Bronchial epithelial cell (primary cell): ENCODE data around the gene CROT. TPM values are rescaled to one million over a fixed set of nuclear protein-coding genes. Genes with fewer than 3 reads are reported as not detected.

Experiments
- DNase-seq: peaks from one replicate; pipeline ENCODE4 v3.0.0-alpha.2; 2010; ENCODE audit warnings: low read depth
- FAIRE-seq: peaks from 2 replicates; lab custom pipeline; 2011; peaks lifted over from hg19 to GRCh38; lab: Jason Lieb, UNC
- H3K27me3 ChIP-seq: 2 replicates; pipeline ENCODE4 v1.5.1; 2011; ENCODE audit warnings: low read length; ENCODE audit not compliant: control insufficient read depth, insufficient read depth
- H3K36me3 ChIP-seq: 2 replicates; pipeline ENCODE4 v1.5.1; 2011; ENCODE audit warnings: low read length; ENCODE audit not compliant: control insufficient read depth, insufficient read depth
- H3K4me3 ChIP-seq: 2 replicates; pipeline ENCODE4 v1.5.1; 2011; ENCODE audit warnings: mild to moderate bottlenecking, low read depth, low read length, control low read depth
- total RNA-seq: library from RNA; depleted of rRNA; stranded (reverse); fragments of >200 nt; gene quantifications from 2 replicates; pipeline ENCODE4 v1.2.1, GENCODE V29; 2014
- TF ChIP-seq, protein P1 (sequence below): IDR thresholded peaks from 2 replicates; pipeline ENCODE4 v1.5.1; 2011; ENCODE audit warnings: mild to moderate bottlenecking, moderate library complexity, low read length, control low read depth, inconsistent platforms; ENCODE audit not compliant: insufficient read depth, severe bottlenecking

The CROT gene
- total RNA-seq, 1 donor from 2014 or later, result 12.9 TPM

DNA sequence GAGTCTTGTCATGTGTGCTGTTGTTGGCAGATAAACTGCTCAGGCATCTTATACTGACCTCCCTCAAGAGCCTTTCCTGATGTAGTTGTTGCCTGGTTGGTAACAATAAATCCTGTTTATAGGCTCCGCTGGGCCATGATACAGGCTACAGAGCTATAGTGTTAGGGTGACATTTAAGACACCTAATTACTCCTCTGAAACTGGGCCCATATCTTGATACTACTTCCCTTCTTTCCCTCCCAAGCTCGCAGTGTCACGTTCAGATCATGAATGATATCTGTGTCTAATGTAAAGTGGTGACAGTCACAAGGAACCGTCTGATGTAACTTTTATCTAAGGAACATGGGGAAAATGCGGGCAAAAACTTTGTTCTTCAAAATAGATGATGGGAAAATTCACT, 35.4 kb downstream of the CROT start:
- Histone ChIP-seq H3K27me3 (no peaks in the 10 kb centered on the region), H3K36me3 (peaks cover 6% of the 10 kb centered on the region), H3K4me3 (no peak overlapping the region)
- FAIRE-seq (no peak), DNase-seq (no peak)
- TF ChIP-seq, protein P1, sequence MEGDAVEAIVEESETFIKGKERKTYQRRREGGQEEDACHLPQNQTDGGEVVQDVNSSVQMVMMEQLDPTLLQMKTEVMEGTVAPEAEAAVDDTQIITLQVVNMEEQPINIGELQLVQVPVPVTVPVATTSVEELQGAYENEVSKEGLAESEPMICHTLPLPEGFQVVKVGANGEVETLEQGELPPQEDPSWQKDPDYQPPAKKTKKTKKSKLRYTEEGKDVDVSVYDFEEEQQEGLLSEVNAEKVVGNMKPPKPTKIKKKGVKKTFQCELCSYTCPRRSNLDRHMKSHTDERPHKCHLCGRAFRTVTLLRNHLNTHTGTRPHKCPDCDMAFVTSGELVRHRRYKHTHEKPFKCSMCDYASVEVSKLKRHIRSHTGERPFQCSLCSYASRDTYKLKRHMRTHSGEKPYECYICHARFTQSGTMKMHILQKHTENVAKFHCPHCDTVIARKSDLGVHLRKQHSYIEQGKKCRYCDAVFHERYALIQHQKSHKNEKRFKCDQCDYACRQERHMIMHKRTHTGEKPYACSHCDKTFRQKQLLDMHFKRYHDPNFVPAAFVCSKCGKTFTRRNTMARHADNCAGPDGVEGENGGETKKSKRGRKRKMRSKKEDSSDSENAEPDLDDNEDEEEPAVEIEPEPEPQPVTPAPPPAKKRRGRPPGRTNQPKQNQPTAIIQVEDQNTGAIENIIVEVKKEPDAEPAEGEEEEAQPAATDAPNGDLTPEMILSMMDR, result no peak

DNA sequence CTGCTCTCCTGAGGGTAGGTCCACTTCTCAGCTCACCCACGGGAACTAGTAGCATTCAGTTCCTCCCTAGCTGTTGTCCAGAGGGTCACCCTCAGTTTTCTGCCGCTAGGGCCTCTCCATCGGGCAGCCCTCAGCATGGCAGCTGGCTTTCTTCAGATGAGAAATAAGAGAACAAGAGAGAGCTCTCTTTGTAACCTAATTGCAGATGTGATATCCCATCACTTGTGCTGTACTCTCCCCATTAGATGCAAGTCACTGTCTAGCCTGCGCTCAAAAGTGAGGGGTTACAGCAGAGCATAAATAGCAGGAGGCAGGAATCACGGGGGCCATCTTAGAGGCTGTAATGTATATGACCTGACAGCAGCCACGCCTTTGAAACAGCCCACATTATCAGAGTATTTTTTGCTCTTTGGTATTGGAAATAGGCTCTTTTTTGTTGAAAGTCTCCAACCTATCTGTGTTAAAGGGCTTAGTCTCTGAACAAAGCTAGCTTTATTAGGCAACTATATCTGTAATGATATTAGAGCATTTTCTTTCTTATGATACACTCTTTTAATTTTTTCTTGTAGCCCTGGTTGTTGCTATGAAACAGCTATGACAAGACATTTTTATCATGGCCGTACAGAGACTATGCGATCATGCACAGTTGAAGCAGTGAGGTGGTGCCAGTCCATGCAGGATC, 45.7 kb downstream of the CROT start:
- Histone ChIP-seq H3K36me3 (peaks cover 17% of the 10 kb centered on the region), H3K4me3 (no peak overlapping the region), H3K27me3 (no peaks in the 10 kb centered on the region)
- TF ChIP-seq, protein P1, result no peak
- FAIRE-seq, result no peak
- DNase-seq, result no peak

DNA sequence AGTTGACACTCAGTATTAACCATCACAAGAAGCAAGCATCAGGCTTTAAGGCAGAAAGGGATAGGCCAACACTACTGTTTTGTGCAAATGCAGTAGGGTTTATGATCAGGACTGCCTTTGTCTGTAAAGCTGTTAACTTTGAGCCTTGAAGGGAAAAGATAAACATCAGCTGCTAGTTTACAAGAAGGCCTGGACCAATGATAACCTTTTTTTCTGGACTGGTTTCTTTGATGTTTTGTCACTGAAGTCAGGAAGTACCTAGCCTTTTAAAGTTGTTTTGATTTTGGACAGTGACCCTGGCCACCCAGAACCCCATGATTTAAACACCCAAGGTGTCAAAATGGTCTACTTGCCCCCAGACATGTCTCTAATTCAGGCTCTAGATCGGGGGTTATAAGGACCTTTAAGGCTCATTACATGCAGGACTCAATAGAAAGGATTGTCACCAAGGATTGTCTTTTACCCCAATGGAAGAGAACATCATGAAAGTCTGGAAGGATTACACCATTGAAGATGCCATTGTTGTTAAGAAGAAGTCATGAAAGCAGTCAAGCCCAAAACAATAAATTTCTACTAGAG, 50.1 kb downstream of the CROT start:
- TF ChIP-seq, protein P1, result no peak
- no peak overlapping the region for H3K4me3 ChIP-seq
- DNase-seq (no peak), FAIRE-seq (no peak)
- H3K27me3 ChIP-seq, result no peaks in the 10 kb centered on the region
- H3K36me3 ChIP-seq, result peaks cover 12% of the 10 kb centered on the region

DNA sequence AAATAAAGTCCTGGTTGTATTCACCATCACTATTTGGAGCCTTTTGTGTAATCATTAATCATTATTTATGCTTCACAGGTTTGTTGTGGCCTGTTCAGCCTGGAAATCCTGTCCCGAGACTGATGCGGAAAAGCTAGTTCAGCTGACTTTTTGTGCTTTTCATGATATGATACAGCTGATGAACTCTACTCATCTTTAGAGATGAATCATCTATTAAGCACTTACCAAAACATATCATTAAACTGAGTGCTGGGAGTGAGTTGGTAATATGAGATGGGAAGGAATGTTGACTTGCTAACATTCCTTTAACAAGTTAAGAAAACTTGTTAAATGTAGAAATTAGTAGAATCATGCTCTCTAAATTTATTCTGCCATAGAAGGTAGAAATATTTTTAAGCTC, 53.0 kb downstream of the CROT start:
- Histone ChIP-seq H3K4me3 (no peak overlapping the region), H3K36me3 (peaks cover 5% of the 10 kb centered on the region), H3K27me3 (no peaks in the 10 kb centered on the region)
- peak; percentile 88 for DNase-seq
- TF ChIP-seq, protein P1, result no peak
- no peak for FAIRE-seq

DNA sequence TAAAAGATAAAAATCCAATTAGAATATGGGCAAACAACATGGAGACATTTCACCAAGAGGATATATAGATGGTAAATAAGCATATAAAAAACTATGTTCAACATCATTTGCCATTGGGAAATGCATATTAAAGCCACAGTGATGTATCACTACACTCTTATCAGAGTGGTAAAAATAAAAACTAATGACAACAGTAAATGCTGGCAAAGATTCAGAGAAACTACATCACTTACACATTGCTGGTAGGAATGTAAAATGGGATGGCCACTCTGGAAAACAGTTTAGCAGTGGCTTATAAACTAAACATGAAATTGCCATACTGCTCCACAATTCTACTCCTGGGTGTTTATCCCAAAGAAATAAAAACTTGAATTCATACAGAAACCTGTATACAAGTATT, 59.2 kb downstream of the CROT start:
- Histone ChIP-seq H3K4me3 (no peak overlapping the region), H3K27me3 (no peaks in the 10 kb centered on the region), H3K36me3 (no peaks in the 10 kb centered on the region)
- FAIRE-seq (no peak), DNase-seq (no peak)
- TF ChIP-seq, protein P1, result no peak
